Measurements from ENCODE around the gene SLC25A27. TPM values are rescaled to one million over a fixed set of nuclear protein-coding genes. Genes with fewer than 3 reads are reported as not detected.

Gene SLC25A27, protein sequence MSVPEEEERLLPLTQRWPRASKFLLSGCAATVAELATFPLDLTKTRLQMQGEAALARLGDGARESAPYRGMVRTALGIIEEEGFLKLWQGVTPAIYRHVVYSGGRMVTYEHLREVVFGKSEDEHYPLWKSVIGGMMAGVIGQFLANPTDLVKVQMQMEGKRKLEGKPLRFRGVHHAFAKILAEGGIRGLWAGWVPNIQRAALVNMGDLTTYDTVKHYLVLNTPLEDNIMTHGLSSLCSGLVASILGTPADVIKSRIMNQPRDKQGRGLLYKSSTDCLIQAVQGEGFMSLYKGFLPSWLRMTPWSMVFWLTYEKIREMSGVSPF
- total RNA-seq (under 1 TPM; 0.38 to 0.85 TPM), polyA plus RNA-seq (not detected)

GRCh38 chr6:46652603-46653438 lies at the start of gene SLC25A27, which contains the start of gene CYP39A1:
SLC25A27 (plus strand) TSS chr6:46652975; CDS start chr6:46653193, 218 bp downstream.
CYP39A1 (minus strand) TSS chr6:46652818; CDS start chr6:46652582, 236 bp downstream.
- H3K27me3 ChIP-seq (ENCODE audit: insufficient read depth, low read length, poor library complexity, severe bottlenecking): peaks cover 17% of the 10 kb centered on the region
- no peaks in the 10 kb centered on the region for H3K36me3 ChIP-seq (ENCODE audit: insufficient read depth, low read length)
- Mint-ChIP-seq H3K27ac (peak within 1 kb of the TSS in 6 of 8 donors; percentile 12 to 75 (median 32)), H3K27me3 (peaks cover 29 to 58% of the 10 kb centered on the region in 2 donors), H3K4me1 (peaks cover 13 to 19% (median 14%) of the 10 kb centered on the region in 3 donors), H3K36me3 (peaks cover 0 to 4% (median 0%) of the 10 kb centered on the region in 3 donors), H3K9me3 (peaks cover 0 to 4% (median 0%) of the 10 kb centered on the region in 5 donors), H3K4me3 (peak within 1 kb of the TSS; percentile 83 to 93 (median 84))
- H3K9me3 ChIP-seq (ENCODE audit: low read length): no peaks in the 10 kb centered on the region
- peak; percentile 42 to 78 (median 63) for DNase-seq
- ChIA-PET POLR2A (no interaction called here), CTCF (no interaction called here)
- peak within 1 kb of the TSS; percentile 70 for H3K4me3 ChIP-seq (ENCODE audit: low read length)
- H3K4me1 ChIP-seq (ENCODE audit: insufficient read depth, low read length): peaks cover 5% of the 10 kb centered on the region
- no peak within 1 kb of the TSS for H3K27ac ChIP-seq (ENCODE audit: low read depth, low read length)

DNA sequence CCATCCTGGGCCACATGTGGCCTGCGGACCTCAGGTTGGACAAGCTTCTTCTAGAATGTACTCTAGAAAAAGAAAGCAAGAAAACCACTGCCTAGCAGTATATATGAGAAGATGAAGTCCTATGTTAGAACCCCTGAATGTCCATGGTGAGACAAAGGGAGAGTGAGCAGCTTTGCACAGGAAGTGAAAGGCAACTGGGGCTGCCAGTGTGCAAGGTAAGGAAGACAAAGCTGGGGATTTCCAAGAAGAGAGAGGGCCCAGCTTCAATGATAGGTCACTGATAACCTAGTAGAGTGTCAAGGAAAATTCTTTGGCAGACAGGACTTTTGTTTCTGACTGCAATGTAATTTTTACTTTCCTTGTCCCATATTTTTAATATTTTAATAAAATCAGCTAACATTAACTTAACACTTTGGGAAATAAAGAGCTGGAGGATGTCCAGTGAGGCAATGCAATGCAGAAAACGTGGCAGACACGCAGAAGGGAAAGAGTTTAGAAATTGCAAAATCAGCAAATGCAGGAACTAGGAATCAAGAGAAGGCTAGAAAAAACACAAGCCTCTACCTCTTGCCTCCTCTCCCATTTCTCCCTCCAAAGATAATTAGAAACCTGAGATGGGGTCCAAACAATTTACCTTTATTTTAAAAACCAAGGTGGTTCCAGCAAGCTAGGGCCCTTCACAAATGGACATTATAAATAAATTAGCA lies 47.5 kb upstream of the SLC25A27 start:
- Histone ChIP-seq H3K36me3 (ENCODE audit: insufficient read depth, low read length) (no peaks in the 10 kb centered on the region), H3K27me3 (ENCODE audit: insufficient read depth, low read length, poor library complexity, severe bottlenecking) (no peaks in the 10 kb centered on the region), H3K27ac (ENCODE audit: low read depth, low read length) (no peak overlapping the region), H3K4me1 (ENCODE audit: insufficient read depth, low read length) (no peaks in the 10 kb centered on the region), H3K4me3 (ENCODE audit: low read length) (no peak overlapping the region), H3K9me3 (ENCODE audit: low read length) (no peaks in the 10 kb centered on the region)
- H3K4me1 Mint-ChIP-seq: no peaks in the 10 kb centered on the region
- no peak overlapping the region for H3K4me3 Mint-ChIP-seq
- DNase-seq: no peak
- no peaks in the 10 kb centered on the region for H3K36me3 Mint-ChIP-seq
- no peaks in the 10 kb centered on the region for H3K9me3 Mint-ChIP-seq
- peaks cover 7 to 35% of the 10 kb centered on the region in 2 donors for H3K27me3 Mint-ChIP-seq
- ChIA-PET CTCF (interaction anchor here (0.6 kb wide), 1 partner anchor 20 kb away, joined by 3 read pairs; no protein-coding TSS in a partner anchor), POLR2A (no interaction called here)
- no peak overlapping the region for H3K27ac Mint-ChIP-seq

- ChIA-PET POLR2A (no interaction called here), CTCF (no interaction called here)
- no peaks in the 10 kb centered on the region for H3K4me1 ChIP-seq (ENCODE audit: insufficient read depth, low read length)
- no peaks in the 10 kb centered on the region for H3K9me3 ChIP-seq (ENCODE audit: low read length)
- Mint-ChIP-seq H3K9me3 (no peaks in the 10 kb centered on the region), H3K36me3 (no peaks in the 10 kb centered on the region), H3K27me3 (peaks cover 4 to 24% of the 10 kb centered on the region in 2 donors), H3K27ac (no peak overlapping the region), H3K4me3 (no peak overlapping the region), H3K4me1 (no peaks in the 10 kb centered on the region)
- H3K36me3 ChIP-seq (ENCODE audit: insufficient read depth, low read length): no peaks in the 10 kb centered on the region
- no peak overlapping the region for H3K4me3 ChIP-seq (ENCODE audit: low read length)
- no peaks in the 10 kb centered on the region for H3K27me3 ChIP-seq (ENCODE audit: insufficient read depth, low read length, poor library complexity, severe bottlenecking)
- no peak overlapping the region for H3K27ac ChIP-seq (ENCODE audit: low read depth, low read length)
- DNase-seq: no peak
Observed at GRCh38 chr6:46606338-46606737, 46.4 kb upstream of the SLC25A27 start.

DNA sequence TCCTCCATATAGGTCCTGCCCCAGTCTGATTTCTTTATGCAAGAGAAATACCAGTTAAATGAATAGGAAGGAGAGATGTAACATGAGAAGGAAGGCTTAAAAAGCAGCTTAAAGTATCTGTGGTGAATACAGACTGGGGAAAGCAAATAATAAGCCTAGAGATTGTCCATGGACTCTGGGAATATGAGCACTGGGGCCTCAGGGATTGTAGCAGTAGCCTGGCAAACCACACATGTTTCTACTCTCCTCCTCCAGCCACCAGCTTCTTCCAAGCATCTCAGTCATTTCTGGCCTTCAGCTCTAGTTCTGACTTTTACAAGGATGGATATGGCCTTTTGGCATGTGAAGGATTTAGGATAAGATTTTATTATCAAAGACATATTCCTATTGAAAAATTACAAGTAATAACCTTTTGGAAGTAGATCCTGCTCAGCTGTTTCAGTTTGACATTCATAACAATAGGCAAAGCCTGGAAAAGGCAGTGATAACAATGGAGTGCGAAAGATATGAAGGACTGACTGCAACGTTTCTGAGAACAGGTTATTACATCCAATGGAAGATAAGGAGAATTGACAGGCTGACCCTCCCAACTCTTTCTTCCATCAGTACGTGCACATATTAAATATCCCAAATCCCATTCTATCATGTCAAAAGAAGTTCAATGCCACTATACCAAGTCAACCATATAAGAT lies 41.8 kb upstream of the SLC25A27 start:
- no peaks in the 10 kb centered on the region for H3K4me1 ChIP-seq (ENCODE audit: insufficient read depth, low read length)
- no peak overlapping the region for H3K27ac ChIP-seq (ENCODE audit: low read depth, low read length)
- H3K4me1 Mint-ChIP-seq: no peaks in the 10 kb centered on the region
- no peaks in the 10 kb centered on the region for H3K9me3 ChIP-seq (ENCODE audit: low read length)
- no peak overlapping the region for H3K4me3 ChIP-seq (ENCODE audit: low read length)
- H3K4me3 Mint-ChIP-seq: no peak overlapping the region
- H3K36me3 Mint-ChIP-seq: no peaks in the 10 kb centered on the region
- peaks cover 4 to 22% of the 10 kb centered on the region in 2 donors for H3K27me3 Mint-ChIP-seq
- no peak overlapping the region for H3K27ac Mint-ChIP-seq
- POLR2A ChIA-PET: no interaction called here
- no peaks in the 10 kb centered on the region for H3K36me3 ChIP-seq (ENCODE audit: insufficient read depth, low read length)
- H3K27me3 ChIP-seq (ENCODE audit: insufficient read depth, low read length, poor library complexity, severe bottlenecking): no peaks in the 10 kb centered on the region
- DNase-seq: no peak
- CTCF ChIA-PET: no interaction called here
- no peaks in the 10 kb centered on the region for H3K9me3 Mint-ChIP-seq

- no peak overlapping the region for H3K4me3 Mint-ChIP-seq
- ChIA-PET CTCF (no interaction called here), POLR2A (no interaction called here)
- no peaks in the 10 kb centered on the region for H3K9me3 Mint-ChIP-seq
- Histone ChIP-seq H3K9me3 (ENCODE audit: low read length) (no peaks in the 10 kb centered on the region), H3K36me3 (ENCODE audit: insufficient read depth, low read length) (no peaks in the 10 kb centered on the region), H3K4me1 (ENCODE audit: insufficient read depth, low read length) (no peaks in the 10 kb centered on the region), H3K4me3 (ENCODE audit: low read length) (no peak overlapping the region), H3K27ac (ENCODE audit: low read depth, low read length) (no peak overlapping the region), H3K27me3 (ENCODE audit: insufficient read depth, low read length, poor library complexity, severe bottlenecking) (no peaks in the 10 kb centered on the region)
- no peak for DNase-seq
- H3K36me3 Mint-ChIP-seq: no peaks in the 10 kb centered on the region
- H3K27ac Mint-ChIP-seq: no peak overlapping the region
- H3K4me1 Mint-ChIP-seq: no peaks in the 10 kb centered on the region
- H3K27me3 Mint-ChIP-seq: peaks cover 2 to 26% of the 10 kb centered on the region in 2 donors
Observed at GRCh38 chr6:46612645-46613044, 40.1 kb upstream of the SLC25A27 start.

- Mint-ChIP-seq H3K36me3 (no peaks in the 10 kb centered on the region), H3K4me3 (no peak overlapping the region), H3K9me3 (peaks cover 0 to 4% (median 0%) of the 10 kb centered on the region in 5 donors), H3K4me1 (no peaks in the 10 kb centered on the region), H3K27me3 (peaks cover 0 to 41% of the 10 kb centered on the region in 2 donors), H3K27ac (no peak overlapping the region)
- Histone ChIP-seq H3K27ac (ENCODE audit: low read depth, low read length) (no peak overlapping the region), H3K9me3 (ENCODE audit: low read length) (no peaks in the 10 kb centered on the region), H3K4me3 (ENCODE audit: low read length) (no peak overlapping the region), H3K27me3 (ENCODE audit: insufficient read depth, low read length, poor library complexity, severe bottlenecking) (peaks cover 4% of the 10 kb centered on the region), H3K4me1 (ENCODE audit: insufficient read depth, low read length) (no peaks in the 10 kb centered on the region), H3K36me3 (ENCODE audit: insufficient read depth, low read length) (no peaks in the 10 kb centered on the region)
- no peak for DNase-seq
- CTCF ChIA-PET: no interaction called here
- POLR2A ChIA-PET: no interaction called here
Observed at GRCh38 chr6:46618726-46619125, 34.0 kb upstream of the SLC25A27 start.

DNA sequence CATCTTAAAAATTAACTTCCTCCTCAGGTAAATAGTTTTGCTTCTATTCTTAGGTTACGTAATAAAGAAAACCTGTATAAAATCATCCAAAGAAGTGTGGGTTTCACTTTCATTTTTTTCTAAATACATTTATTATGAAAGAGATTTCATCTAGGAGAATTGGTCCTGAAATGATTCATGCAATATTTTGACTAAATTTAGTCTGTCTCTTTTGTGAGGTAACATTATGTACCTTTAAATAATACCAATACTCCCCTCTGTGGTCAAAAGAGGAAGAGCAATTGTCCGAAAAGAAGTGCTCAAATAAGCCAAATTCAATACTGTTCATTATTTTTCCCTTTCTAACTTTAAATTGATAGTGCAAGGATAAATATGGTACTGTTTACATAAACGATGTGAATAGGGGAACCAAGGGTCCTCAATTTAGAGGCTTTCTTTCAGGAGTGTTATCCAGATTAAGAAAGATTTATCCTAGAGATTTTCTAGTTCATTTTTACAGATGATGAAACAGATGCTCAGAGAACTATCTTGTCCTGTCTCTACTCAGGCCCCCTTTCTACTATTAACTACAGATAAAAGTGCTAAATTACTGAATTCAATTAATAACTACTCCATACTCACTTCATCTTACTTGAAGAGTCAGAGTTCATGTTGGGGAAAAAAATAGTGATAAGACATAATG lies 26.4 kb upstream of the SLC25A27 start:
- H3K4me3 Mint-ChIP-seq: peak overlapping the region in 2 of 7 donors; percentile 33 to 59
- H3K9me3 ChIP-seq (ENCODE audit: low read length): no peaks in the 10 kb centered on the region
- CTCF ChIA-PET: interaction anchor here (1.0 kb wide), 1 partner anchor 536 kb away, joined by 3 read pairs; no protein-coding TSS in a partner anchor
- peaks cover 4% of the 10 kb centered on the region for H3K27me3 ChIP-seq (ENCODE audit: insufficient read depth, low read length, poor library complexity, severe bottlenecking)
- no peaks in the 10 kb centered on the region for H3K4me1 ChIP-seq (ENCODE audit: insufficient read depth, low read length)
- H3K4me1 Mint-ChIP-seq: peaks cover 0 to 3% (median 2%) of the 10 kb centered on the region in 3 donors
- H3K4me3 ChIP-seq (ENCODE audit: low read length): no peak overlapping the region
- no peak overlapping the region for H3K27ac ChIP-seq (ENCODE audit: low read depth, low read length)
- POLR2A ChIA-PET: no interaction called here
- H3K27ac Mint-ChIP-seq: peak overlapping the region in 2 of 8 donors; percentile 4 to 76
- no peaks in the 10 kb centered on the region for H3K36me3 ChIP-seq (ENCODE audit: insufficient read depth, low read length)
- DNase-seq: peak in 1 of 5 donors; percentile 4
- H3K36me3 Mint-ChIP-seq: no peaks in the 10 kb centered on the region
- no peaks in the 10 kb centered on the region for H3K9me3 Mint-ChIP-seq
- H3K27me3 Mint-ChIP-seq: peaks cover 0 to 8% of the 10 kb centered on the region in 2 donors
